Sigmoid colon (tissue), 7 donors: Measurements from ENCODE around the gene TPSB2. TPM values are rescaled to one million over a fixed set of nuclear protein-coding genes. Genes with fewer than 3 reads are reported as not detected.

Experiments used
- DNase-seq: peaks from one replicate; pipeline ENCODE4 v3.0.0-alpha.2; 2019
- H3K27ac ChIP-seq, 4 donors: fragments of 200-600 bp; sonication (generic); one replicate each; pipeline ENCODE4 v1.5.1; 2016 to 2019; ENCODE audit warnings: mild to moderate bottlenecking in 1 of 4
- H3K27me3 ChIP-seq, 3 donors: fragments of 200-600 bp; sonication (generic); one replicate each; pipeline ENCODE4 v1.5.1; 2019; ENCODE audit warnings: mild to moderate bottlenecking in 1 of 3
- H3K36me3 ChIP-seq, 4 donors: fragments of 200-600 bp; sonication (generic); one replicate each; pipeline ENCODE4 v1.5.1; 2016 to 2019
- H3K4me1 ChIP-seq, 4 donors: fragments of 200-600 bp; sonication (generic); one replicate each; pipeline ENCODE4 v1.5.1; 2017 to 2019
- H3K4me3 ChIP-seq, 4 donors: fragments of 200-600 bp; sonication (generic); one replicate each; pipeline ENCODE4 v1.5.1; 2017 to 2019; ENCODE audit warnings: mild to moderate bottlenecking in 2 of 4, moderate library complexity in 1 of 4
- H3K9me3 ChIP-seq, 4 donors: fragments of 200-600 bp in 3 of 4; sonication (generic) in 3 of 4; one replicate each; pipeline versions ENCODE4 v1.5.1 to v1.6.1; 2013 to 2019
- CTCF ChIP-seq, 4 experiments: fragments of 450-650 bp in 3 of 4; fragments of 200-600 bp in 1 of 4; IDR thresholded peaks; one replicate each; pipeline ENCODE4 v1.5.1; 2016 to 2019; ENCODE audit warnings: antibody characterized with exemption in 4 of 4, mild to moderate bottlenecking in 3 of 4, moderate library complexity in 2 of 4
- EP300 ChIP-seq, 4 donors: sonication (generic); formaldehyde crosslinking; IDR thresholded peaks; one replicate each; pipeline ENCODE4 v1.6.1; 2017; ENCODE audit warnings: antibody characterized with exemption in 4 of 4
- POLR2A ChIP-seq, 2 donors: fragments of 450-650 bp; IDR thresholded peaks; one replicate each; pipeline ENCODE4 v1.6.1; 2016; ENCODE audit warnings: antibody characterized with exemption in 2 of 2, mild to moderate bottlenecking in 2 of 2, moderate library complexity in 2 of 2
- POLR2AphosphoS5 ChIP-seq, 4 donors: sonication (generic); formaldehyde crosslinking; IDR thresholded peaks; one replicate each; pipeline ENCODE4 v1.6.1; 2017; ENCODE audit warnings: antibody characterized with exemption in 4 of 4
- WGBS, 2 donors: extraction: QIAGEN DNeasy Blood & Tissue Kit; methylation state at CpG; one replicate each; pipeline ENCODE4 v1.1.7; 2013; 5-methylcytosine and 5-hydroxymethylcytosine counted together
- intact Hi-C: fragments of 100-400 bp; cut with DNase I; formaldehyde crosslinking; loops from one replicate; pipeline ENCODE4 v1.15.1; 2023
- polyA plus RNA-seq, 3 donors: library from polyadenylated mRNA; stranded (reverse); fragments of 200-250 nt; gene quantifications; one replicate each; pipeline ENCODE4 v1.2.3, GENCODE V29; 2013
- total RNA-seq, 4 donors: library from RNA; depleted of rRNA; stranded (reverse); fragments of >200 nt; gene quantifications; one replicate each; pipeline ENCODE4 v1.1.0, GENCODE V29; 2016
- donor health status: healthy with polysubstance abuse.
- donor health status: Bipolar disorder and iron deficiency.
- donor health status: healthy.

Gene TPSB2
- total and polyA plus RNA-seq, 7 donors = 7.9 to 182 (median 13.3) TPM

GRCh38 chr16:1182950-1183907, 46.8 kb downstream of the TPSB2 start:
- H3K36me3 ChIP-seq = peaks cover 0 to 9% (median 2%) of the 10 kb centered on the region in 4 donors
- H3K4me3 ChIP-seq = peak overlapping the region in 3 of 4 donors; percentile 13 to 29 (median 27)
- H3K4me1 ChIP-seq = peaks cover 0 to 79% (median 73%) of the 10 kb centered on the region in 4 donors
- WGBS, 2 donors = 56 to 60% methylated on average over 45 of the region's 45 CpGs
- peak; percentile 90 for DNase-seq
- TF ChIP-seq EP300 (IDR thresholded peaks at IDR 0.05) (peak in 2 of 4 donors; percentile 5 to 7), CTCF (IDR thresholded peaks at IDR 0.05) (no peak), POLR2A (IDR thresholded peaks at IDR 0.05) (no peak), POLR2AphosphoS5 (IDR thresholded peaks at IDR 0.05) (peak in 3 of 4 donors; percentile 14 to 57 (median 18))
- peak overlapping the region; percentile 89 to 98 (median 96) for H3K27ac ChIP-seq
- H3K9me3 ChIP-seq = no peaks in the 10 kb centered on the region
- intact Hi-C loops = loop anchor here (1.0 kb wide), 1 partner anchor 30 kb away; the partner anchor contains the start of gene CACNA1H
- no peaks in the 10 kb centered on the region for H3K27me3 ChIP-seq

- H3K27me3 ChIP-seq = no peaks in the 10 kb centered on the region
- intact Hi-C loops = loop anchor here (1.0 kb wide), 1 partner anchor 29 kb away; the partner anchor contains the start of gene CACNA1H
These were observed 47.7 kb downstream of the TPSB2 start for GRCh38 chr16:1182316-1182671.

GRCh38 chr16:1181404-1182315, 48.3 kb downstream of the TPSB2 start:
- Histone ChIP-seq H3K4me1 (peaks cover 0 to 87% (median 86%) of the 10 kb centered on the region in 4 donors), H3K27me3 (no peaks in the 10 kb centered on the region), H3K4me3 (peak overlapping the region in 3 of 4 donors; percentile 13 to 29 (median 27)), H3K27ac (peak overlapping the region; percentile 89 to 98 (median 96)), H3K36me3 (peaks cover 0 to 8% (median 2%) of the 10 kb centered on the region in 4 donors), H3K9me3 (no peaks in the 10 kb centered on the region)
- TF ChIP-seq POLR2AphosphoS5 (IDR thresholded peaks at IDR 0.05) (no peak), CTCF (IDR thresholded peaks at IDR 0.05) (no peak), EP300 (IDR thresholded peaks at IDR 0.05) (no peak), POLR2A (IDR thresholded peaks at IDR 0.05) (no peak)
- intact Hi-C loops = loop anchor here (1.0 kb wide), 1 partner anchor 28 kb away; the partner anchor contains the start of gene CACNA1H
- DNase-seq = no peak
- WGBS, 2 donors = 53 to 62% methylated on average over 39 of the region's 39 CpGs

More at GRCh38 chr16:1182316-1182671, 47.7 kb downstream of the TPSB2 start:
- TF ChIP-seq EP300 (IDR thresholded peaks at IDR 0.05) = peak in 2 of 4 donors; percentile 60 to 68
- peak; percentile 30 to 71 (median 63) for TF ChIP-seq POLR2AphosphoS5 (IDR thresholded peaks at IDR 0.05)
- no peak for TF ChIP-seq CTCF (IDR thresholded peaks at IDR 0.05)
- TF ChIP-seq POLR2A (IDR thresholded peaks at IDR 0.05) = peak in 1 of 2 donors; percentile 15
- Histone ChIP-seq H3K4me3 (peak overlapping the region in 3 of 4 donors; percentile 13 to 29 (median 27)), H3K27ac (peak overlapping the region; percentile 89 to 98 (median 96)), H3K36me3 (peaks cover 0 to 9% (median 2%) of the 10 kb centered on the region in 4 donors), H3K4me1 (peaks cover 0 to 85% (median 80%) of the 10 kb centered on the region in 4 donors), H3K9me3 (no peaks in the 10 kb centered on the region)
- DNase-seq = peak; percentile 94
- WGBS, 2 donors = 8 to 31% methylated on average over 19 of the region's 19 CpGs
